ENCODE results near the gene LRCH1. TPM values are rescaled to one million over a fixed set of nuclear protein-coding genes. Genes with fewer than 3 reads are reported as not detected.

LRCH1 gene
- total and polyA plus RNA-seq, 10 of the 15 experiments (the other 5 are each of a cell fraction or from before 2014, with no cell fraction given) = 5.3 to 48.9 (median 14.4) TPM

DNA sequence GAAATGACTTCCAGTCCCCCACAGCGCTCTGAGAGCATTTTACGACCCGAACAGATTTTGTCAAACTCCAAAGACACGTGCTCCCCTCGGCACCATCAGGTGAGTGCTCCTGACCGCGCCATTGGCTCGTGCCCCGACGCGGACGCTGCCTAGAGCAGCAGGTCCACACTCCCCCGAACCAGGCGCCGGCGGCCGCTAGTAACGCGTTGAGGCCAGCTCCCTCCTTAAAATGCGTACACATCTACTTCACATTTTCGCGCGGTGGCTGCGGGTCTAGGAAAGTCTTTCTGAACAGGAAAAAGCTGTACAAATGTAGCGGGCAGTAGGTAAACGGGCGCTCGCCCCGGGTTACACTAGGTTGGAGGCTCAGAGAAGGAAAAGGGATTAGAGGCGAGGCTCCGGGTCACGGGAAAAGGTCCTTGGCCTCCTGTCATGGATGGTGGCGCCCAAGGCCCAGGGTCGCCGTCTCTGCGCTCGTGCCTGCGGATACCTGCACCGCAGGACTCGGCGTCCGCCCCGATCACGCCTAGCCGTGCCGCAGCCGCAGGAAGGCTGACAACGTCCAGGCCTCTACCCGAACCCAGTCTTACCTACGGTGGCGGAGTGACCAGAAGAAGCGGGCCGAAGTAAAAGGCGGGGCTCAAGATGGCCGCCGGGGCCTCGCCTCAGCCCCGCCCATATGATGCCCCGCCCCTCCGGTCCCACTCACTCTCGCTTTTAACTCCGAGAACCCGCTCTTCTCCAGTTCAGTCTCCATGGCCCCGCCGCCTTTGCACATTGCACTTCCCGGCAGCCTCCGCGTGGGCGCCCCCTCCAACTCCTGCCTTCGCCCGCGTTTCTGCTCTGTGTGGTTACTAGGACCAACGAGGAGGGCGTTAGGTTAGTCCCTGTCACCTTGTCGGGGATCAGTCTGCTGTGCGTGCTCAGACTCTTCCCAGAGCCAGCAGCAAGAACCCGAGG, 243.8 kb downstream of the LRCH1 start, which contains the start of gene ESD (continued):
- TF ChIP-seq, protein P1, sequence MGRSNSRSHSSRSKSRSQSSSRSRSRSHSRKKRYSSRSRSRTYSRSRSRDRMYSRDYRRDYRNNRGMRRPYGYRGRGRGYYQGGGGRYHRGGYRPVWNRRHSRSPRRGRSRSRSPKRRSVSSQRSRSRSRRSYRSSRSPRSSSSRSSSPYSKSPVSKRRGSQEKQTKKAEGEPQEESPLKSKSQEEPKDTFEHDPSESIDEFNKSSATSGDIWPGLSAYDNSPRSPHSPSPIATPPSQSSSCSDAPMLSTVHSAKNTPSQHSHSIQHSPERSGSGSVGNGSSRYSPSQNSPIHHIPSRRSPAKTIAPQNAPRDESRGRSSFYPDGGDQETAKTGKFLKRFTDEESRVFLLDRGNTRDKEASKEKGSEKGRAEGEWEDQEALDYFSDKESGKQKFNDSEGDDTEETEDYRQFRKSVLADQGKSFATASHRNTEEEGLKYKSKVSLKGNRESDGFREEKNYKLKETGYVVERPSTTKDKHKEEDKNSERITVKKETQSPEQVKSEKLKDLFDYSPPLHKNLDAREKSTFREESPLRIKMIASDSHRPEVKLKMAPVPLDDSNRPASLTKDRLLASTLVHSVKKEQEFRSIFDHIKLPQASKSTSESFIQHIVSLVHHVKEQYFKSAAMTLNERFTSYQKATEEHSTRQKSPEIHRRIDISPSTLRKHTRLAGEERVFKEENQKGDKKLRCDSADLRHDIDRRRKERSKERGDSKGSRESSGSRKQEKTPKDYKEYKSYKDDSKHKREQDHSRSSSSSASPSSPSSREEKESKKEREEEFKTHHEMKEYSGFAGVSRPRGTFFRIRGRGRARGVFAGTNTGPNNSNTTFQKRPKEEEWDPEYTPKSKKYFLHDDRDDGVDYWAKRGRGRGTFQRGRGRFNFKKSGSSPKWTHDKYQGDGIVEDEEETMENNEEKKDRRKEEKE (IDR thresholded peaks at IDR 0.05) = no peak
- no peak; the same call in 1 of the 2 replicates for TF ChIP-seq HDGF (IDR thresholded peaks at IDR 0.05)
- TF ChIP-seq CHD1 (IDR thresholded peaks at IDR 0.05; ENCODE audit: low read depth, low read length) = no peak
- TF ChIP-seq ETV6 (conservative IDR thresholded peaks at IDR 0.05 in 1 of 2, IDR thresholded peaks at IDR 0.05 in 1 of 2; ENCODE audit: borderline replicate concordance in 1 of 2, low read depth in 1 of 2) = no peak
- TF ChIP-seq NFIC (IDR thresholded peaks at IDR 0.05; ENCODE audit: low read depth, low read length) = no peak
- TF ChIP-seq BHLHE40 (IDR thresholded peaks at IDR 0.05; ENCODE audit: borderline replicate concordance in 1 of 2, low read depth in 2 of 2, low read length in 1 of 2) = peak; percentile 65 to 79; a peak in 3 of 4 replicates
- TF ChIP-seq ZNF622 (IDR thresholded peaks at IDR 0.05) = no peak
- TF ChIP-seq, protein P2, sequence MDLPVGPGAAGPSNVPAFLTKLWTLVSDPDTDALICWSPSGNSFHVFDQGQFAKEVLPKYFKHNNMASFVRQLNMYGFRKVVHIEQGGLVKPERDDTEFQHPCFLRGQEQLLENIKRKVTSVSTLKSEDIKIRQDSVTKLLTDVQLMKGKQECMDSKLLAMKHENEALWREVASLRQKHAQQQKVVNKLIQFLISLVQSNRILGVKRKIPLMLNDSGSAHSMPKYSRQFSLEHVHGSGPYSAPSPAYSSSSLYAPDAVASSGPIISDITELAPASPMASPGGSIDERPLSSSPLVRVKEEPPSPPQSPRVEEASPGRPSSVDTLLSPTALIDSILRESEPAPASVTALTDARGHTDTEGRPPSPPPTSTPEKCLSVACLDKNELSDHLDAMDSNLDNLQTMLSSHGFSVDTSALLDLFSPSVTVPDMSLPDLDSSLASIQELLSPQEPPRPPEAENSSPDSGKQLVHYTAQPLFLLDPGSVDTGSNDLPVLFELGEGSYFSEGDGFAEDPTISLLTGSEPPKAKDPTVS (IDR thresholded peaks at IDR 0.05; ENCODE audit: low read depth, low read length) = no peak
- TF ChIP-seq MXI1 (IDR thresholded peaks at IDR 0.05; ENCODE audit: low read depth, low read length) = peak; percentile 71
- TF ChIP-seq, protein P3, sequence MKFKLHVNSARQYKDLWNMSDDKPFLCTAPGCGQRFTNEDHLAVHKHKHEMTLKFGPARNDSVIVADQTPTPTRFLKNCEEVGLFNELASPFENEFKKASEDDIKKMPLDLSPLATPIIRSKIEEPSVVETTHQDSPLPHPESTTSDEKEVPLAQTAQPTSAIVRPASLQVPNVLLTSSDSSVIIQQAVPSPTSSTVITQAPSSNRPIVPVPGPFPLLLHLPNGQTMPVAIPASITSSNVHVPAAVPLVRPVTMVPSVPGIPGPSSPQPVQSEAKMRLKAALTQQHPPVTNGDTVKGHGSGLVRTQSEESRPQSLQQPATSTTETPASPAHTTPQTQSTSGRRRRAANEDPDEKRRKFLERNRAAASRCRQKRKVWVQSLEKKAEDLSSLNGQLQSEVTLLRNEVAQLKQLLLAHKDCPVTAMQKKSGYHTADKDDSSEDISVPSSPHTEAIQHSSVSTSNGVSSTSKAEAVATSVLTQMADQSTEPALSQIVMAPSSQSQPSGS (IDR thresholded peaks at IDR 0.05; ENCODE audit: low read length) = no peak
- TF ChIP-seq SREBF2 (IDR thresholded peaks at IDR 0.05; ENCODE audit: low read length) = no peak
- TF ChIP-seq SRF (IDR thresholded peaks at IDR 0.05; ENCODE audit: low read depth in 2 of 2, low read length in 2 of 2) = no peak
- no peak for TF ChIP-seq STAT3 (IDR thresholded peaks at IDR 0.05; ENCODE audit: low read depth, low read length)
- TF ChIP-seq POLR2A (IDR thresholded peaks at IDR 0.05; ENCODE audit: low read depth, low read length) = peak; percentile 91
- TF ChIP-seq EZH2 (IDR thresholded peaks at IDR 0.05; ENCODE audit: borderline replicate concordance, control insufficient read depth, low read depth, low read length) = no peak
- TF ChIP-seq NR2C1 (IDR thresholded peaks at IDR 0.05) = 0 out of 2 replicates have a peak, but pooled peaks have one; percentile 21
- TF ChIP-seq KDM1A (IDR thresholded peaks at IDR 0.05; ENCODE audit: borderline replicate concordance) = no peak
- TF ChIP-seq, protein P4, sequence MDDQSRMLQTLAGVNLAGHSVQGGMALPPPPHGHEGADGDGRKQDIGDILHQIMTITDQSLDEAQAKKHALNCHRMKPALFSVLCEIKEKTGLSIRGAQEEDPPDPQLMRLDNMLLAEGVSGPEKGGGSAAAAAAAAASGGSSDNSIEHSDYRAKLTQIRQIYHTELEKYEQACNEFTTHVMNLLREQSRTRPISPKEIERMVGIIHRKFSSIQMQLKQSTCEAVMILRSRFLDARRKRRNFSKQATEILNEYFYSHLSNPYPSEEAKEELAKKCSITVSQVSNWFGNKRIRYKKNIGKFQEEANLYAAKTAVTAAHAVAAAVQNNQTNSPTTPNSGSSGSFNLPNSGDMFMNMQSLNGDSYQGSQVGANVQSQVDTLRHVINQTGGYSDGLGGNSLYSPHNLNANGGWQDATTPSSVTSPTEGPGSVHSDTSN (IDR thresholded peaks at IDR 0.05; ENCODE audit: insufficient replicate concordance, low read depth, low read length) = no peak
- no peak for TF ChIP-seq MTA2 (IDR thresholded peaks at IDR 0.05; ENCODE audit: low read depth)
- peak; percentile 97 for TF ChIP-seq YY1 (IDR thresholded peaks at IDR 0.05; ENCODE audit: low read depth, low read length)
- TF ChIP-seq RAD51 (IDR thresholded peaks at IDR 0.05) = peak; percentile 96
- no peak for TF ChIP-seq NFYA (IDR thresholded peaks at IDR 0.05; ENCODE audit: borderline replicate concordance, low read depth, low read length)

All from GM12878 (cell line).